MG63 (cell line): ENCODE results near the gene DDX27. TPM values are rescaled to one million over a fixed set of nuclear protein-coding genes. Genes with fewer than 3 reads are reported as not detected.

ENCODE experiments used
- DNase-seq: peaks from one replicate; pipeline ENCODE4 v3.0.0-alpha.2; 2020
- H3K27me3 ChIP-seq: fragments of 250-450 bp; sonication (Bioruptor Pico); 2 replicates; pipeline ENCODE4 v1.5.1; 2020; ENCODE audit warnings: mild to moderate bottlenecking, moderate library complexity
- H3K36me3 ChIP-seq: fragments of 250-450 bp; sonication (Bioruptor Pico); 2 replicates; pipeline ENCODE4 v1.5.1; 2020; ENCODE audit warnings: mild to moderate bottlenecking, moderate library complexity
- H3K4me3 ChIP-seq: fragments of 250-450 bp; sonication (Bioruptor Pico); 2 replicates; pipeline ENCODE4 v1.5.1; 2020; ENCODE audit warnings: mild to moderate bottlenecking, moderate library complexity
- H3K9me3 ChIP-seq: fragments of 250-450 bp; sonication (Bioruptor Pico); 2 replicates; pipeline ENCODE4 v1.5.1; 2020; ENCODE audit warnings: mild to moderate bottlenecking, moderate library complexity
- total RNA-seq: library from RNA; depleted of rRNA; stranded (reverse); fragments of >200 nt; shearing (Covaris generic); gene quantifications from 2 replicates; pipeline ENCODE4 v1.2.3, GENCODE V29; 2014; ENCODE audit warnings: low replicate concordance

Gene DDX27
- total RNA-seq, 1 experiment from 2014 or later: 84.4 TPM

- DNase-seq: no peak
- Histone ChIP-seq H3K4me3 (no peak overlapping the region), H3K36me3 (peaks cover 94% of the 10 kb centered on the region), H3K9me3 (no peaks in the 10 kb centered on the region), H3K27me3 (no peaks in the 10 kb centered on the region)
Observed at GRCh38 chr20:49260218-49260617, 41.0 kb downstream of the DDX27 start.

- Histone ChIP-seq H3K36me3 (peaks cover 94% of the 10 kb centered on the region), H3K9me3 (no peaks in the 10 kb centered on the region), H3K27me3 (no peaks in the 10 kb centered on the region), H3K4me3 (no peak overlapping the region)
- no peak for DNase-seq
Observed at GRCh38 chr20:49261173-49261572, 42.0 kb downstream of the DDX27 start.

- H3K4me3 ChIP-seq: no peak overlapping the region
- peaks cover 92% of the 10 kb centered on the region for H3K36me3 ChIP-seq
- no peak for DNase-seq
- H3K9me3 ChIP-seq: no peaks in the 10 kb centered on the region
- no peaks in the 10 kb centered on the region for H3K27me3 ChIP-seq
Observed at GRCh38 chr20:49262444-49262843, 43.2 kb downstream of the DDX27 start.

GRCh38 chr20:49267327-49267726, 48.1 kb downstream of the DDX27 start:
- Histone ChIP-seq H3K27me3 (no peaks in the 10 kb centered on the region), H3K4me3 (no peak overlapping the region), H3K9me3 (peaks cover 6% of the 10 kb centered on the region), H3K36me3 (peaks cover 98% of the 10 kb centered on the region)
- no peak for DNase-seq

GRCh38 chr20:49268600-49269365, 49.6 kb downstream of the DDX27 start:
- Histone ChIP-seq H3K9me3 (peaks cover 6% of the 10 kb centered on the region), H3K27me3 (no peaks in the 10 kb centered on the region), H3K4me3 (peak overlapping the region; percentile 15), H3K36me3 (peaks cover 98% of the 10 kb centered on the region)
- DNase-seq: no peak

- peak overlapping the region; percentile 1; the same call in 1 of the 2 replicates for H3K4me3 ChIP-seq
- peak; percentile 48 for DNase-seq
- no peaks in the 10 kb centered on the region for H3K27me3 ChIP-seq
- H3K36me3 ChIP-seq: peaks cover 98% of the 10 kb centered on the region
- peaks cover 6% of the 10 kb centered on the region for H3K9me3 ChIP-seq
Observed at GRCh38 chr20:49270177-49270576, 51.0 kb downstream of the DDX27 start.

- H3K36me3 ChIP-seq: peaks cover 98% of the 10 kb centered on the region
- H3K4me3 ChIP-seq: no peak overlapping the region
- peaks cover 6% of the 10 kb centered on the region for H3K9me3 ChIP-seq
- DNase-seq: no peak
- H3K27me3 ChIP-seq: no peaks in the 10 kb centered on the region
Observed at GRCh38 chr20:49270736-49271135, 51.5 kb downstream of the DDX27 start.

- Histone ChIP-seq H3K9me3 (peaks cover 6% of the 10 kb centered on the region), H3K27me3 (no peaks in the 10 kb centered on the region), H3K4me3 (no peak overlapping the region), H3K36me3 (peaks cover 89% of the 10 kb centered on the region)
- no peak for DNase-seq
Observed at GRCh38 chr20:49272654-49273053, 53.4 kb downstream of the DDX27 start.

- H3K36me3 ChIP-seq: peaks cover 80% of the 10 kb centered on the region
- H3K27me3 ChIP-seq: no peaks in the 10 kb centered on the region
- peaks cover 6% of the 10 kb centered on the region for H3K9me3 ChIP-seq
- no peak overlapping the region for H3K4me3 ChIP-seq
- no peak for DNase-seq
Observed at GRCh38 chr20:49273696-49274277, 54.6 kb downstream of the DDX27 start.

GRCh38 chr20:49275216-49275615, 56.0 kb downstream of the DDX27 start:
- Histone ChIP-seq H3K4me3 (no peak overlapping the region; the same call in 1 of the 2 replicates), H3K9me3 (0 out of 2 replicates have a peak, but pooled peaks cover 3% of the 10 kb centered on the region), H3K27me3 (no peaks in the 10 kb centered on the region), H3K36me3 (peaks cover 80% of the 10 kb centered on the region)
- no peak for DNase-seq

GRCh38 chr20:49275636-49276035, 56.4 kb downstream of the DDX27 start:
- Histone ChIP-seq H3K27me3 (no peaks in the 10 kb centered on the region), H3K4me3 (peak overlapping the region; percentile 98), H3K9me3 (0 out of 2 replicates have a peak, but pooled peaks cover 3% of the 10 kb centered on the region), H3K36me3 (peaks cover 80% of the 10 kb centered on the region)
- DNase-seq: no peak

- H3K9me3 ChIP-seq: 0 out of 2 replicates have a peak, but pooled peaks cover 3% of the 10 kb centered on the region
- H3K36me3 ChIP-seq: peaks cover 80% of the 10 kb centered on the region
- H3K4me3 ChIP-seq: peak overlapping the region; percentile 98
- H3K27me3 ChIP-seq: no peaks in the 10 kb centered on the region
- peak; percentile 50 for DNase-seq
Observed at GRCh38 chr20:49276161-49276960, 57.1 kb downstream of the DDX27 start.

GRCh38 chr20:49276961-49277785, 58.0 kb downstream of the DDX27 start:
- peak; percentile 56 for DNase-seq

GRCh38 chr20:49277786-49278035, 58.5 kb downstream of the DDX27 start:
- H3K4me3 ChIP-seq: peak overlapping the region; percentile 98
- no peak for DNase-seq
- H3K9me3 ChIP-seq: 0 out of 2 replicates have a peak, but pooled peaks cover 3% of the 10 kb centered on the region
- H3K36me3 ChIP-seq: peaks cover 80% of the 10 kb centered on the region
- no peaks in the 10 kb centered on the region for H3K27me3 ChIP-seq

More at GRCh38 chr20:49276961-49277785, 58.0 kb downstream of the DDX27 start:
- Histone ChIP-seq H3K9me3 (0 out of 2 replicates have a peak, but pooled peaks cover 3% of the 10 kb centered on the region), H3K27me3 (no peaks in the 10 kb centered on the region), H3K36me3 (peaks cover 80% of the 10 kb centered on the region), H3K4me3 (peak overlapping the region; percentile 98)

- Histone ChIP-seq H3K27me3 (no peaks in the 10 kb centered on the region), H3K36me3 (peaks cover 80% of the 10 kb centered on the region), H3K9me3 (0 out of 2 replicates have a peak, but pooled peaks cover 3% of the 10 kb centered on the region), H3K4me3 (peak within 1 kb of the TSS; percentile 98)
- DNase-seq: peak; percentile 99
Observed at GRCh38 chr20:49278036-49278817, 59.0 kb downstream of the DDX27 start, which contains the start of gene ZNFX1. TSS of gene ZNFX1 (minus strand) at chr20:49278057. CDS start at chr20:49275839, 2,218 bp downstream.
